ENCODE data around the gene RAPGEF3.

- TF ChIP-seq EZH2 (IDR thresholded peaks at IDR 0.05) (no peak), POLR2AphosphoS5 (IDR thresholded peaks at IDR 0.05; ENCODE audit: borderline replicate concordance, low read depth, low read length) (no peak)
These were observed 17.4 kb downstream of the RAPGEF3 start for GRCh38 chr12:47741340-47741703.

Data from SK-N-MC (cell line).